H1 (cell line): ENCODE measurements around the gene ZFYVE27. TPM values are rescaled to one million over a fixed set of nuclear protein-coding genes. Genes with fewer than 3 reads are reported as not detected.

Experiments
- CTCF ChIA-PET: fragments of 300-600 bp; sonication (Branson Sonifier 250); formaldehyde crosslinking; loops from one replicate; lab custom pipeline; 2021; ENCODE audit not compliant: partially characterized antibody; lab: Charles Lee
- POLR2A ChIA-PET: fragments of 300-600 bp; sonication (Branson Sonifier 250); formaldehyde crosslinking; loops from one replicate; lab custom pipeline; 2021; ENCODE audit warnings: inconsistent platforms; ENCODE audit not compliant: partially characterized antibody; lab: Charles Lee
- DNase-seq, 2 experiments: peaks; one replicate each; pipeline versions ENCODE4 v3.0.0 to v3.0.0-alpha.2; 2010 to 2022; ENCODE audit warnings: low spot score in 2 of 2, low read depth in 1 of 2, mixed read lengths in 1 of 2
- FAIRE-seq: peaks from 2 replicates; lab custom pipeline; 2011; peaks lifted over from hg19 to GRCh38; lab: Jason Lieb, UNC
- H2AFZ ChIP-seq: 2 replicates; pipeline ENCODE4 v1.8.1; 2012; ENCODE audit warnings: low read length, inconsistent platforms
- H2AK5ac ChIP-seq: 2 replicates; pipeline ENCODE4 v1.6.1; 2013; ENCODE audit warnings: low read depth, low read length
- H2BK120ac ChIP-seq: replicated peaks from 2 replicates; pipeline ENCODE3; 2013; ENCODE audit warnings: low read depth, low read length, inconsistent platforms
- H2BK12ac ChIP-seq: 2 replicates; pipeline ENCODE4 v1.6.1; 2013; ENCODE audit warnings: low read depth, low read length
- H2BK15ac ChIP-seq: 2 replicates; pipeline ENCODE4 v1.6.1; 2013; ENCODE audit warnings: low read length
- H2BK20ac ChIP-seq: 2 replicates; pipeline ENCODE4 v1.6.1; 2013; ENCODE audit warnings: low read length
- H2BK5ac ChIP-seq: 2 replicates; pipeline ENCODE4 v1.6.1; 2013; ENCODE audit warnings: low read depth, low read length
- H3K14ac ChIP-seq: 2 replicates; pipeline ENCODE4 v1.6.1; 2013; ENCODE audit warnings: inconsistent platforms; ENCODE audit not compliant: insufficient read length
- H3K18ac ChIP-seq: 2 replicates; pipeline ENCODE4 v1.6.1; 2013; ENCODE audit warnings: low read length; ENCODE audit errors: extremely low read depth
- H3K23ac ChIP-seq: 2 replicates; pipeline ENCODE4 v1.6.1; 2013; ENCODE audit warnings: inconsistent platforms; ENCODE audit not compliant: insufficient read length
- H3K23me2 ChIP-seq: 2 replicates; pipeline ENCODE4 v1.6.1; 2013; ENCODE audit warnings: low read depth, low read length
- H3K27ac ChIP-seq: 2 replicates; pipeline ENCODE4 v1.6.1; 2011; ENCODE audit warnings: low read depth, low read length, inconsistent platforms
- H3K27me3 ChIP-seq, 4 experiments: replicated peaks in 1 of 4; 1 replicate in 1 of 4; 2 replicates in 3 of 4; pipeline versions ENCODE4 v1.6.1 to v1.8.1; 2011 to 2013; ENCODE audit warnings: low read length in 3 of 4, mild to moderate bottlenecking in 3 of 4, inconsistent platforms in 2 of 4, mixed read lengths in 2 of 4, moderate library complexity in 1 of 4; ENCODE audit not compliant: control insufficient read depth in 3 of 4, insufficient read depth in 3 of 4; ENCODE audit errors: extremely low read depth in 1 of 4
- H3K36me3 ChIP-seq, 4 experiments: 2 replicates each; pipeline versions ENCODE4 v1.6.1 to v1.8.1; 2011 to 2013; ENCODE audit warnings: mild to moderate bottlenecking in 4 of 4, low read length in 3 of 4, moderate library complexity in 2 of 4, control low read depth in 1 of 4, inconsistent platforms in 1 of 4; ENCODE audit not compliant: insufficient read depth in 4 of 4, control insufficient read depth in 2 of 4
- H3K4ac ChIP-seq: replicated peaks from 2 replicates; pipeline ENCODE3; 2013; ENCODE audit warnings: low read length, low read depth, mixed read lengths, inconsistent platforms; ENCODE audit not compliant: insufficient read length
- H3K4me1 ChIP-seq, 4 experiments: replicated peaks in 1 of 4; 1 replicate in 1 of 4; 2 replicates in 3 of 4; pipeline versions ENCODE4 v1.6.1 to v1.8.1; 2011 to 2013; ENCODE audit warnings: low read length in 3 of 4, inconsistent platforms in 2 of 4, mixed read lengths in 1 of 4; ENCODE audit not compliant: insufficient read depth in 4 of 4, control insufficient read depth in 3 of 4
- H3K4me2 ChIP-seq, 2 experiments: 2 replicates each; pipeline versions ENCODE4 v1.6.1 to v1.8.1; 2011 to 2013; ENCODE audit warnings: low read depth in 2 of 2, low read length in 2 of 2, control low read depth in 1 of 2, inconsistent platforms in 1 of 2, mild to moderate bottlenecking in 1 of 2; ENCODE audit not compliant: insufficient read depth in 1 of 2
- H3K4me3 ChIP-seq, 4 experiments: fragments of 200-600, 300-600 bp in 1 of 4; sonication (generic), shearing (Covaris generic), sonication (Bioruptor Twin) in 1 of 4; 2 replicates each; pipeline versions ENCODE4 v1.5.1 to v1.8.1; 2011 to 2016; ENCODE audit warnings: low read length in 4 of 4, low read depth in 3 of 4, control low read depth in 2 of 4, inconsistent platforms in 2 of 4, mild to moderate bottlenecking in 2 of 4, mixed read lengths in 1 of 4, moderate library complexity in 1 of 4; ENCODE audit not compliant: insufficient read depth in 2 of 4; ENCODE audit errors: extremely low read depth in 1 of 4
- H3K56ac ChIP-seq: replicated peaks from 2 replicates; pipeline ENCODE3; 2013; ENCODE audit warnings: low read depth, mild to moderate bottlenecking, mixed read lengths, low read length, inconsistent platforms; ENCODE audit not compliant: insufficient read length
- H3K79me1 ChIP-seq: 2 replicates; pipeline ENCODE4 v1.6.1; 2013; ENCODE audit warnings: low read depth, low read length, control low read depth
- H3K79me2 ChIP-seq, 2 experiments: 2 replicates each; pipeline versions ENCODE4 v1.6.1 to v1.8.1; 2012 to 2013; ENCODE audit warnings: low read length in 2 of 2, mild to moderate bottlenecking in 2 of 2, inconsistent platforms in 1 of 2; ENCODE audit not compliant: insufficient read depth in 2 of 2, control insufficient read depth in 1 of 2
- H3K9ac ChIP-seq, 4 experiments: replicated peaks in 1 of 4; 1 replicate in 1 of 4; 2 replicates in 3 of 4; pipeline versions ENCODE4 v1.6.1 to v1.8.1; 2011 to 2013; ENCODE audit warnings: low read depth in 3 of 4, low read length in 3 of 4, control low read depth in 2 of 4, mild to moderate bottlenecking in 2 of 4, moderate library complexity in 2 of 4, inconsistent platforms in 1 of 4; ENCODE audit errors: extremely low read depth in 1 of 4
- H3K9me3 ChIP-seq, 2 experiments: 2 replicates each; pipeline versions ENCODE4 v1.6.1 to v1.8.1; 2012 to 2013; ENCODE audit warnings: mild to moderate bottlenecking in 2 of 2, moderate library complexity in 2 of 2, control low read depth in 1 of 2, inconsistent platforms in 1 of 2, low read depth in 1 of 2, low read length in 1 of 2, mixed read lengths in 1 of 2; ENCODE audit not compliant: insufficient read depth in 2 of 2
- H4K20me1 ChIP-seq, 2 experiments: replicated peaks in 1 of 2; 2 replicates each; pipeline versions ENCODE3 to v1.8.1; 2011 to 2013; ENCODE audit warnings: inconsistent platforms in 2 of 2, low read length in 2 of 2, mild to moderate bottlenecking in 1 of 2; ENCODE audit not compliant: insufficient read depth in 2 of 2, control insufficient read depth in 1 of 2
- H4K5ac ChIP-seq: 2 replicates; pipeline ENCODE4 v1.6.1; 2013; ENCODE audit warnings: low read length, low read depth, mixed read lengths, inconsistent platforms; ENCODE audit not compliant: insufficient read length
- H4K8ac ChIP-seq: 2 replicates; pipeline ENCODE4 v1.8.0; 2013; ENCODE audit warnings: mild to moderate bottlenecking, moderate library complexity, low read length, inconsistent platforms; ENCODE audit not compliant: insufficient read depth; ENCODE audit errors: extremely low read depth
- H4K91ac ChIP-seq: replicated peaks from 2 replicates; pipeline ENCODE3; 2013; ENCODE audit warnings: low read length, mixed read lengths, inconsistent platforms; ENCODE audit not compliant: insufficient read length
- BRCA1 ChIP-seq: IDR thresholded peaks from 2 replicates; pipeline ENCODE4 v1.6.1; 2012; ENCODE audit warnings: low read depth, low read length, improper control_type of control experiment
- CBX5 ChIP-seq: fragments of 300-800, 300-1000 bp; sonication (generic); IDR thresholded peaks from 2 replicates; pipeline ENCODE4 v1.7.1; 2016; ENCODE audit warnings: antibody characterized with exemption, low read length, low read depth
- CEBPB ChIP-seq: IDR thresholded peaks from 2 replicates; pipeline ENCODE4 v1.6.1; 2012; ENCODE audit warnings: low read depth, low read length
- FOSL1 ChIP-seq: IDR thresholded peaks from 2 replicates; pipeline ENCODE4 v1.6.1; 2011; ENCODE audit warnings: mild to moderate bottlenecking, low read depth, low read length, moderate library complexity; ENCODE audit not compliant: insufficient read depth
- HDAC6 ChIP-seq: IDR thresholded peaks from one replicate; pipeline ENCODE4 v1.7.1; 2012; ENCODE audit warnings: low read depth, mild to moderate bottlenecking, inconsistent platforms, low read length, moderate library complexity
- RXRA ChIP-seq: IDR thresholded peaks from 2 replicates; pipeline ENCODE4 v1.6.1; 2011; ENCODE audit warnings: low read depth, mild to moderate bottlenecking, low read length, moderate library complexity; ENCODE audit not compliant: insufficient read depth
- SAP30 ChIP-seq: fragments of 300-600 bp; sonication (generic); IDR thresholded peaks from 2 replicates; pipeline ENCODE4 v1.7.1; 2012; ENCODE audit warnings: low read length, moderate library complexity, mild to moderate bottlenecking, inconsistent platforms; ENCODE audit not compliant: insufficient read depth, insufficient replicate concordance
- SIN3A ChIP-seq, 2 experiments: IDR thresholded peaks in 1 of 2; conservative IDR thresholded peaks in 1 of 2; 2 replicates each; pipeline ENCODE4 v1.6.1; 2011 to 2012; ENCODE audit warnings: low read length in 2 of 2, improper control_type of control experiment in 1 of 2, low read depth in 1 of 2, mild to moderate bottlenecking in 1 of 2
- SP2 ChIP-seq: IDR thresholded peaks from 2 replicates; pipeline ENCODE4 v1.6.1; 2012; ENCODE audit warnings: mild to moderate bottlenecking, low read length, inconsistent platforms
- TAF7 ChIP-seq: optimal IDR thresholded peaks from 2 replicates; pipeline ENCODE3; 2011; ENCODE audit warnings: low read depth, mild to moderate bottlenecking, inconsistent platforms, low read length, moderate library complexity, borderline replicate concordance
- WGBS, 2 experiments: shearing (Covaris generic) in 1 of 2; methylation state at CpG; one replicate each; pipeline versions ENCODE4 v1.1.6 to v1.1.7; 2013 to 2015; ENCODE audit warnings: low lambda C conversion rate in 2 of 2, mixed read lengths in 2 of 2, inconsistent platforms in 1 of 2, low coverage in 1 of 2, missing lambda C conversion rate in 1 of 2; ENCODE audit not compliant: insufficient replicate concordance in 2 of 2, insufficient coverage in 1 of 2, insufficient read length in 1 of 2; ENCODE audit errors: extremely low coverage in 1 of 2, missing lambda C conversion rate in 1 of 2; 5-methylcytosine and 5-hydroxymethylcytosine counted together
- polyA plus RNA-seq, 7 experiments: library from polyadenylated mRNA; depleted of rRNA in 3 of 7; stranded (reverse) in 5 of 7; unstranded in 2 of 7; fragments of >200 nt in 5 of 7; fragments of 200-250 nt in 2 of 7; gene quantifications; 1 replicate in 5 of 7; 2 replicates in 1 of 7; 4 replicates in 1 of 7; pipeline versions ENCODE4 v1.2.1 to v1.2.3, GENCODE V29; 2011 to 2013; ENCODE audit warnings: missing spikeins in 2 of 7, mixed read lengths in 2 of 7
- total RNA-seq: library from RNA; stranded (reverse); fragmentation: NEBNext Ultra II Directional; extraction: Animal tissue kit (Norgen Biotek cat#: 25700); gene quantifications from 2 replicates; pipeline ENCODE4 v1.2.1, GENCODE V29; 2021
- TF ChIP-seq, protein P1 (sequence below), 3 experiments: IDR thresholded peaks; 1 replicate in 2 of 3; 2 replicates in 1 of 3; pipeline versions ENCODE4 v1.5.1 to v1.6.1; 2011; ENCODE audit warnings: low read length in 3 of 3, mild to moderate bottlenecking in 3 of 3, inconsistent platforms in 2 of 3, low read depth in 1 of 3, moderate library complexity in 1 of 3; ENCODE audit not compliant: insufficient read depth in 1 of 3; ENCODE audit errors: control extremely low read depth in 1 of 3

Gene ZFYVE27
- total and polyA plus RNA-seq, 2 of the 8 experiments (the other 6 are each of a cell fraction or from before 2014, with no cell fraction given), result 16.6 to 19.8 TPM

DNA sequence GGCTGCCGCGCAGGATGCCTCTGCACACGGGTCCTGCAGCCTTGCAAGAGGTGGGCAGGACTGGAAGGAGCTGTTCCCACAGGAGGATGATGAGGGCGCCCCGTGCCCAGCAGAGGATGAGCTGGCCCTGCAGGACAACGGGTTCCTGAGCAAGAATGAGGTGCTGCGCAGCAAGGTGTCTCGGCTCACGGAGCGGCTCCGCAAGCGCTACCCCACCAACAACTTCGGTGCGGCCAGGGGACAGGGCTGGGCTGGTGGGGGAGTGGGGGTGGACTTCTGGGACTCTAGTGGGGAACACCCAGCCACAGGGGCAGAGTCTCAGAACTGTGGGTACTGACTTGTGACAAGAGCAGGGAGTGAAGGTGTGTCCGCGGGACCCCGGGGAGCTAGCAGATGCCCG is 16.0 kb downstream of the ZFYVE27 start:
- Histone ChIP-seq H3K27me3 (no peaks in the 10 kb centered on the region), H2AFZ (no peak overlapping the region), H3K56ac (no peak overlapping the region), H2BK12ac (no peak overlapping the region), H4K5ac (no peak overlapping the region), H3K36me3 (peaks cover 17 to 69% (median 59%) of the 10 kb centered on the region in 4 experiments), H2BK5ac (no peak overlapping the region), H3K79me1 (no peaks in the 10 kb centered on the region; the same call in 1 of the 2 replicates), H3K23me2 (no peaks in the 10 kb centered on the region), H2BK15ac (no peak overlapping the region), H3K9me3 (no peaks in the 10 kb centered on the region), H2BK20ac (no peak overlapping the region), H3K23ac (no peak overlapping the region), H4K20me1 (peaks cover 0 to 9% of the 10 kb centered on the region in 2 experiments), H3K27ac (no peak overlapping the region), H3K4me1 (no peaks in the 10 kb centered on the region), H3K9ac (no peak overlapping the region), H3K79me2 (no peaks in the 10 kb centered on the region), H3K18ac (no peak overlapping the region), H3K4ac (no peak overlapping the region), H4K8ac (no peak overlapping the region), H2BK120ac (no peak overlapping the region), H3K4me2 (no peak overlapping the region), H4K91ac (no peak overlapping the region), H2AK5ac (no peak overlapping the region), H3K14ac (no peak overlapping the region), H3K4me3 (no peak overlapping the region)
- FAIRE-seq, result no peak
- ChIA-PET POLR2A (interaction anchor here (1.0 to 1.3 kb wide), 4 partner anchors 9 to 22 kb away, joined by 3 to 5 read pairs (median 4); no protein-coding TSS in a partner anchor), CTCF (interaction anchor here (1.1 to 1.5 kb wide), 6 partner anchors 10 to 289 kb away, joined by 3 to 7 read pairs (median 3); no protein-coding TSS in a partner anchor)
- 95% methylated on average over 16 of the region's 18 CpGs; no CpG with 5 or more reads in 1 of the 2 experiments for WGBS, 2 experiments
- DNase-seq, result no peak
- TF ChIP-seq BRCA1, result no peak
- no peak for TF ChIP-seq CEBPB
- TF ChIP-seq RXRA, result no peak
- TF ChIP-seq TAF7, result no peak
- no peak for TF ChIP-seq SIN3A (conservative IDR thresholded peaks at IDR 0.05 in 1 of 2, IDR thresholded peaks at IDR 0.05 in 1 of 2; ENCODE audit: low read depth in 1 of 2, low read length in 2 of 2)
- TF ChIP-seq CBX5, result no peak
- no peak for TF ChIP-seq FOSL1
- no peak for TF ChIP-seq HDAC6
- TF ChIP-seq SP2, result no peak
- TF ChIP-seq, protein P1, sequence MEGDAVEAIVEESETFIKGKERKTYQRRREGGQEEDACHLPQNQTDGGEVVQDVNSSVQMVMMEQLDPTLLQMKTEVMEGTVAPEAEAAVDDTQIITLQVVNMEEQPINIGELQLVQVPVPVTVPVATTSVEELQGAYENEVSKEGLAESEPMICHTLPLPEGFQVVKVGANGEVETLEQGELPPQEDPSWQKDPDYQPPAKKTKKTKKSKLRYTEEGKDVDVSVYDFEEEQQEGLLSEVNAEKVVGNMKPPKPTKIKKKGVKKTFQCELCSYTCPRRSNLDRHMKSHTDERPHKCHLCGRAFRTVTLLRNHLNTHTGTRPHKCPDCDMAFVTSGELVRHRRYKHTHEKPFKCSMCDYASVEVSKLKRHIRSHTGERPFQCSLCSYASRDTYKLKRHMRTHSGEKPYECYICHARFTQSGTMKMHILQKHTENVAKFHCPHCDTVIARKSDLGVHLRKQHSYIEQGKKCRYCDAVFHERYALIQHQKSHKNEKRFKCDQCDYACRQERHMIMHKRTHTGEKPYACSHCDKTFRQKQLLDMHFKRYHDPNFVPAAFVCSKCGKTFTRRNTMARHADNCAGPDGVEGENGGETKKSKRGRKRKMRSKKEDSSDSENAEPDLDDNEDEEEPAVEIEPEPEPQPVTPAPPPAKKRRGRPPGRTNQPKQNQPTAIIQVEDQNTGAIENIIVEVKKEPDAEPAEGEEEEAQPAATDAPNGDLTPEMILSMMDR (IDR thresholded peaks at IDR 0.05; ENCODE audit: control extremely low read depth in 1 of 3, insufficient read depth in 1 of 3, low read depth in 1 of 3, low read length in 3 of 3), result no peak
- TF ChIP-seq SAP30, result no peak
